Muscle layer of colon (tissue), 2 donors: Measurements from ENCODE around the gene MED29.
A peak's percentile ranks its signal among the peaks of the same experiment; 100 is the strongest.

Experiments used
- H3K27ac ChIP-seq: one replicate; pipeline ENCODE4 v1.7.0; 2013; ENCODE audit warnings: low read depth, mild to moderate bottlenecking, low read length, moderate library complexity
- H3K27me3 ChIP-seq, 2 donors: one replicate each; pipeline ENCODE4 v1.7.0; 2013; ENCODE audit warnings: low read length in 2 of 2, mild to moderate bottlenecking in 2 of 2; ENCODE audit not compliant: insufficient read depth in 2 of 2, control insufficient read depth in 1 of 2
- H3K36me3 ChIP-seq: one replicate; pipeline ENCODE4 v1.7.0; 2013; ENCODE audit warnings: mild to moderate bottlenecking, low read length; ENCODE audit not compliant: insufficient read depth
- H3K4me1 ChIP-seq: one replicate; pipeline ENCODE4 v1.7.0; 2013; ENCODE audit warnings: mild to moderate bottlenecking, low read length; ENCODE audit not compliant: insufficient read depth
- H3K4me3 ChIP-seq, 2 donors: one replicate each; pipeline ENCODE4 v1.7.0; 2013; ENCODE audit warnings: low read length in 2 of 2, low read depth in 1 of 2, mild to moderate bottlenecking in 1 of 2, moderate library complexity in 1 of 2
- H3K9ac ChIP-seq: one replicate; pipeline ENCODE4 v1.7.0; 2013; ENCODE audit warnings: low read length
- H3K9me3 ChIP-seq: one replicate; pipeline ENCODE4 v1.7.0; 2013; ENCODE audit warnings: mild to moderate bottlenecking, low read length
- donor health status: abdominal sarcoma.
- donor health status: Adenocarcinoma of cecum.

The MED29 gene

GRCh38 chr19:39356073-39356472, 35.1 kb upstream of the MED29 start:
- no peaks in the 10 kb centered on the region for H3K9me3 ChIP-seq
- H3K27me3 ChIP-seq = no peaks in the 10 kb centered on the region
- no peak overlapping the region for H3K9ac ChIP-seq
- peaks cover 12% of the 10 kb centered on the region for H3K4me1 ChIP-seq
- H3K27ac ChIP-seq = no peak overlapping the region
- H3K4me3 ChIP-seq = no peak overlapping the region
- H3K36me3 ChIP-seq = peaks cover 75% of the 10 kb centered on the region

- H3K36me3 ChIP-seq = peaks cover 76% of the 10 kb centered on the region
- H3K9ac ChIP-seq = no peak overlapping the region
- no peaks in the 10 kb centered on the region for H3K9me3 ChIP-seq
- no peaks in the 10 kb centered on the region for H3K27me3 ChIP-seq
- no peak overlapping the region for H3K4me3 ChIP-seq
- peaks cover 7% of the 10 kb centered on the region for H3K4me1 ChIP-seq
- no peak overlapping the region for H3K27ac ChIP-seq
Measured at GRCh38 chr19:39356647-39357046, 34.5 kb upstream of the MED29 start.

- Histone ChIP-seq H3K9ac (no peak overlapping the region), H3K36me3 (peaks cover 88% of the 10 kb centered on the region)
Measured at GRCh38 chr19:39359026-39359425, 32.2 kb upstream of the MED29 start.

GRCh38 chr19:39360599-39360998, 30.6 kb upstream of the MED29 start:
- Histone ChIP-seq H3K36me3 (peaks cover 79% of the 10 kb centered on the region), H3K27me3 (no peaks in the 10 kb centered on the region), H3K4me1 (peaks cover 31% of the 10 kb centered on the region), H3K9ac (no peak overlapping the region), H3K4me3 (no peak overlapping the region), H3K27ac (no peak overlapping the region), H3K9me3 (no peaks in the 10 kb centered on the region)

More at GRCh38 chr19:39359026-39359425, 32.2 kb upstream of the MED29 start:
- H3K4me1 ChIP-seq = peaks cover 24% of the 10 kb centered on the region
- no peaks in the 10 kb centered on the region for H3K27me3 ChIP-seq
- no peak overlapping the region for H3K27ac ChIP-seq
- H3K4me3 ChIP-seq = no peak overlapping the region
- H3K9me3 ChIP-seq = no peaks in the 10 kb centered on the region

GRCh38 chr19:39362682-39363657, 28.2 kb upstream of the MED29 start:
- Histone ChIP-seq H3K9me3 (no peaks in the 10 kb centered on the region), H3K4me1 (peaks cover 31% of the 10 kb centered on the region), H3K27me3 (no peaks in the 10 kb centered on the region), H3K9ac (no peak overlapping the region), H3K27ac (no peak overlapping the region), H3K4me3 (no peak overlapping the region), H3K36me3 (peaks cover 61% of the 10 kb centered on the region)

GRCh38 chr19:39363901-39364457, 27.2 kb upstream of the MED29 start:
- Histone ChIP-seq H3K9me3 (no peaks in the 10 kb centered on the region), H3K9ac (no peak overlapping the region), H3K4me3 (peak overlapping the region in 1 of 2 donors; percentile 7), H3K27me3 (no peaks in the 10 kb centered on the region), H3K27ac (no peak overlapping the region), H3K4me1 (peaks cover 31% of the 10 kb centered on the region), H3K36me3 (peaks cover 62% of the 10 kb centered on the region)

- Histone ChIP-seq H3K36me3 (peaks cover 66% of the 10 kb centered on the region), H3K4me1 (peaks cover 32% of the 10 kb centered on the region), H3K4me3 (no peak overlapping the region), H3K9me3 (no peaks in the 10 kb centered on the region), H3K27ac (no peak overlapping the region), H3K9ac (no peak overlapping the region), H3K27me3 (no peaks in the 10 kb centered on the region)
Measured at GRCh38 chr19:39365531-39365930, 25.6 kb upstream of the MED29 start.

- no peak overlapping the region for H3K4me3 ChIP-seq
- no peaks in the 10 kb centered on the region for H3K27me3 ChIP-seq
- no peak overlapping the region for H3K9ac ChIP-seq
- peaks cover 30% of the 10 kb centered on the region for H3K4me1 ChIP-seq
- no peak overlapping the region for H3K27ac ChIP-seq
- H3K9me3 ChIP-seq = no peaks in the 10 kb centered on the region
- H3K36me3 ChIP-seq = peaks cover 45% of the 10 kb centered on the region
Measured at GRCh38 chr19:39369200-39369599, 22.0 kb upstream of the MED29 start.

GRCh38 chr19:39370735-39371134, 20.4 kb upstream of the MED29 start:
- H3K27me3 ChIP-seq = no peaks in the 10 kb centered on the region
- no peak overlapping the region for H3K27ac ChIP-seq
- H3K9me3 ChIP-seq = no peaks in the 10 kb centered on the region
- no peak overlapping the region for H3K4me3 ChIP-seq
- H3K36me3 ChIP-seq = peaks cover 51% of the 10 kb centered on the region
- no peak overlapping the region for H3K9ac ChIP-seq
- H3K4me1 ChIP-seq = peaks cover 24% of the 10 kb centered on the region

GRCh38 chr19:39372047-39372802, 19.0 kb upstream of the MED29 start:
- H3K9ac ChIP-seq = peak overlapping the region; percentile 27
- peaks cover 61% of the 10 kb centered on the region for H3K36me3 ChIP-seq
- H3K4me3 ChIP-seq = peak overlapping the region in 1 of 2 donors; percentile 12
- H3K27ac ChIP-seq = peak overlapping the region; percentile 94
- no peaks in the 10 kb centered on the region for H3K9me3 ChIP-seq
- peaks cover 24% of the 10 kb centered on the region for H3K4me1 ChIP-seq
- no peaks in the 10 kb centered on the region for H3K27me3 ChIP-seq

- Histone ChIP-seq H3K27ac (peak overlapping the region; percentile 94), H3K4me3 (peak overlapping the region in 1 of 2 donors; percentile 12), H3K4me1 (peaks cover 24% of the 10 kb centered on the region), H3K9me3 (no peaks in the 10 kb centered on the region), H3K36me3 (peaks cover 67% of the 10 kb centered on the region), H3K9ac (peak overlapping the region; percentile 27), H3K27me3 (no peaks in the 10 kb centered on the region)
Measured at GRCh38 chr19:39372941-39373340, 18.2 kb upstream of the MED29 start.
